Thyroid gland (tissue), 4 donors: Measurements from ENCODE around the gene ARL16.

ENCODE experiments used
- CTCF ChIP-seq, 6 experiments: fragments of 200-600 bp in 3 of 6; fragments of 450-650 bp in 3 of 6; sonication (generic) in 3 of 6; IDR thresholded peaks; one replicate each; pipeline ENCODE4 v1.5.1; 2016 to 2019; ENCODE audit warnings: antibody characterized with exemption in 6 of 6, mild to moderate bottlenecking in 2 of 6, inconsistent platforms in 1 of 6, moderate library complexity in 1 of 6
- POLR2A ChIP-seq, 2 donors: fragments of 450-650 bp; IDR thresholded peaks; one replicate each; pipeline ENCODE4 v1.6.1; 2017; ENCODE audit warnings: antibody characterized with exemption in 2 of 2, mild to moderate bottlenecking in 2 of 2, moderate library complexity in 1 of 2

GRCh38 chr17:81710514-81711308 is 27.1 kb upstream of the ARL16 start:
- TF ChIP-seq CTCF (IDR thresholded peaks at IDR 0.05), result no peak
- TF ChIP-seq POLR2A (IDR thresholded peaks at IDR 0.05), result no peak
